ENCODE measurements around the gene GRIN3A.
A peak's percentile ranks its signal among the peaks of the same experiment; 100 is the strongest.
"Not testable (repeated sequence)": the region's sequence is repeated elsewhere in the genome, so short reads cannot be mapped to it uniquely, and the experiment has no call there.

The GRIN3A gene

GRCh38 chr9:101631892-101632291 lies 106.6 kb downstream of the GRIN3A start:
- DNase-seq = no peak

GRCh38 chr9:101629636-101630035 lies 108.8 kb downstream of the GRIN3A start:
- no peak for DNase-seq

- DNase-seq = no peak
Measured at GRCh38 chr9:101628173-101628572, 110.3 kb downstream of the GRIN3A start.

- DNase-seq = no peak
Measured at GRCh38 chr9:101626295-101626694, 112.2 kb downstream of the GRIN3A start.

GRCh38 chr9:101625876-101626275 lies 112.6 kb downstream of the GRIN3A start:
- no peak for DNase-seq

- DNase-seq = no peak
Measured at GRCh38 chr9:101620452-101620851, 118.0 kb downstream of the GRIN3A start.

GRCh38 chr9:101618698-101619097 lies 119.7 kb downstream of the GRIN3A start:
- no peak for DNase-seq

GRCh38 chr9:101605547-101605946 lies 132.9 kb downstream of the GRIN3A start:
- no peak for DNase-seq

- no peak for DNase-seq
Measured at GRCh38 chr9:101604296-101604695, 134.2 kb downstream of the GRIN3A start.

GRCh38 chr9:101601904-101602765 lies 136.3 kb downstream of the GRIN3A start:
- peak; percentile 33 for DNase-seq

- DNase-seq = no peak
Measured at GRCh38 chr9:101594796-101595195, 143.7 kb downstream of the GRIN3A start, which contains the start of gene PPP3R2. Gene PPP3R2 (minus strand): TSS chr9:101594969. CDS start chr9:101594921, 48 bp downstream.

GRCh38 chr9:101593345-101593744 lies 145.1 kb downstream of the GRIN3A start:
- DNase-seq = no peak

GRCh38 chr9:101592788-101593187 lies 145.7 kb downstream of the GRIN3A start:
- DNase-seq = no peak

- no peak for DNase-seq
Measured at GRCh38 chr9:101591787-101592446, 146.5 kb downstream of the GRIN3A start.

- DNase-seq = no peak
Measured at GRCh38 chr9:101590901-101591300, 147.5 kb downstream of the GRIN3A start.

- DNase-seq = not testable (repeated sequence)
Measured at GRCh38 chr9:101590074-101590473, 148.4 kb downstream of the GRIN3A start.

- DNase-seq = no peak
Measured at GRCh38 chr9:101587332-101588043, 151.0 kb downstream of the GRIN3A start.

GRCh38 chr9:101586651-101587050 lies 151.8 kb downstream of the GRIN3A start:
- DNase-seq = no peak

GRCh38 chr9:101585740-101586139 lies 152.7 kb downstream of the GRIN3A start:
- DNase-seq = no peak

- DNase-seq = no peak
Measured at GRCh38 chr9:101582553-101582952, 155.9 kb downstream of the GRIN3A start.

GRCh38 chr9:101579711-101580545 lies 158.5 kb downstream of the GRIN3A start:
- no peak for DNase-seq

- DNase-seq = no peak
Measured at GRCh38 chr9:101578378-101578777, 160.1 kb downstream of the GRIN3A start.

Measured in CD4-positive, alpha-beta T cell treated with Interleukin-12 subunit alpha and Interleukin-12 subunit beta, for 1 hour (primary cell).